Lower leg skin (tissue), 3 donors: Measurements from ENCODE around the gene MPZL3.

Experiments
- CTCF ChIP-seq, 3 donors: fragments of 450-650 bp; IDR thresholded peaks; one replicate each; pipeline ENCODE4 v1.5.1; 2016; ENCODE audit warnings: antibody characterized with exemption in 3 of 3, mild to moderate bottlenecking in 3 of 3, moderate library complexity in 2 of 3
- POLR2A ChIP-seq, 2 donors: fragments of 450-650 bp; IDR thresholded peaks; one replicate each; pipeline ENCODE4 v1.6.1; 2016 to 2017; ENCODE audit warnings: antibody characterized with exemption in 2 of 2, mild to moderate bottlenecking in 1 of 2, moderate library complexity in 1 of 2

- no peak for TF ChIP-seq CTCF (IDR thresholded peaks at IDR 0.05)
- no peak for TF ChIP-seq POLR2A (IDR thresholded peaks at IDR 0.05)
Measured at GRCh38 chr11:118259138-118259537, 7.0 kb upstream of the MPZL3 start.
